Activated CD4-positive, alpha-beta T cell treated with anti-CD3 and anti-CD28 coated beads for 36 hours (primary cell): ENCODE measurements around the gene CYFIP2. TPM values are rescaled to one million over a fixed set of nuclear protein-coding genes. Genes with fewer than 3 reads are reported as not detected.

Experiments used
- ATAC-seq: fragments of 200-7000 bp; cut with Tn5 transposase; one replicate; pipeline ENCODE4 v1.10.0; 2021; ENCODE audit warnings: mild to moderate bottlenecking, moderate library complexity
- CTCF ChIA-PET: fragments of 350-600 bp; sonication (Branson Sonifier 250); formaldehyde crosslinking; loops from one replicate; lab custom pipeline; 2021; ENCODE audit warnings: antibody characterized with exemption; lab: Charles Lee
- POLR2A ChIA-PET: fragments of 350-600 bp; sonication (Branson Sonifier 250); formaldehyde crosslinking; loops from one replicate; lab custom pipeline; 2021; ENCODE audit warnings: antibody characterized with exemption, inconsistent platforms; lab: Charles Lee
- DNase-seq: peaks from one replicate; pipeline ENCODE4 v3.0.0-alpha.2; 2020
- H3K27ac Mint-ChIP-seq: one replicate; pipeline ENCODE4 v1.8.0; 2021; ENCODE audit warnings: mixed read lengths
- H3K27me3 Mint-ChIP-seq: one replicate; pipeline ENCODE4 v1.8.0; 2021; ENCODE audit warnings: mixed read lengths
- H3K36me3 Mint-ChIP-seq: one replicate; pipeline ENCODE4 v1.8.0; 2021; ENCODE audit warnings: low read depth, mixed read lengths
- H3K4me1 Mint-ChIP-seq: one replicate; pipeline ENCODE4 v1.8.0; 2021; ENCODE audit warnings: mixed read lengths
- H3K4me3 Mint-ChIP-seq: one replicate; pipeline ENCODE4 v1.8.0; 2021; ENCODE audit warnings: mild to moderate bottlenecking, moderate library complexity, mixed read lengths
- H3K9me3 Mint-ChIP-seq: one replicate; pipeline ENCODE4 v1.8.0; 2021; ENCODE audit warnings: low read depth, mixed read lengths
- intact Hi-C, 2 experiments: fragments of 100-400 bp; cut with DNase I in 1 of 2; cut with micrococcal nuclease in 1 of 2; formaldehyde crosslinking; loops; one replicate each; pipeline versions ENCODE4 v1.14.2 to v1.15.1; 2022 to 2024; cut with DNase I, micrococcal nuclease
- total RNA-seq, 2 experiments: library from RNA; stranded (reverse); gene quantifications; one replicate each; pipeline ENCODE4 v1.2.3, GENCODE V29; 2021

The CYFIP2 gene
- total RNA-seq, 2 experiments from 2014 or later, result 277 to 526 TPM

DNA sequence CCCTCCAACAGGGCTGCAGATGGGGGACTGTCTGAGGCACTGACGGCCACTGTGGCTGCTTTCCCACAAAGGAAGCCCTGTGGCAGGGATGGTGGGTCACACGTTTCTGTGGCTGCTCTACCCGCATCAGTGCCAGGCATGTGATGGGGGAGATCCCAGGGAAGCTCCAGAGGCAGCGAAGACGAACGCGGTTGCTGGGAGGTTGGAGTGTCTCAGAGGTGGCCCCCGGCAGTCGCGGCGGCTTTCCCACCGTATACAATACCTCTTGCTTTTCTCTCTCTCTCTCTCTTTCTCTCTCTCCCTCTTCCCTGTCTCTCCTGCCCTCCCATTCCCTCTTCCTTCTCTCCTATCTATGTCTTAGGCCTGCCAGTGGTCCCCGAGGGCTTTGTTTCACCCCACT is 56.7 kb downstream of the CYFIP2 start:
- Mint-ChIP-seq H3K27me3 (no peaks in the 10 kb centered on the region), H3K4me3 (no peak overlapping the region), H3K27ac (no peak overlapping the region), H3K36me3 (peaks cover 74% of the 10 kb centered on the region), H3K4me1 (peaks cover 10% of the 10 kb centered on the region), H3K9me3 (no peaks in the 10 kb centered on the region)
- ChIA-PET POLR2A (no interaction called here), CTCF (interaction anchor here (0.7 to 3.6 kb wide), 5 partner anchors 13 to 69 kb away, joined by 3 to 26 read pairs (median 4); no protein-coding TSS in a partner anchor)
- ATAC-seq, result no peak
- intact Hi-C loops, result no loop called here
- DNase-seq, result no peak

DNA sequence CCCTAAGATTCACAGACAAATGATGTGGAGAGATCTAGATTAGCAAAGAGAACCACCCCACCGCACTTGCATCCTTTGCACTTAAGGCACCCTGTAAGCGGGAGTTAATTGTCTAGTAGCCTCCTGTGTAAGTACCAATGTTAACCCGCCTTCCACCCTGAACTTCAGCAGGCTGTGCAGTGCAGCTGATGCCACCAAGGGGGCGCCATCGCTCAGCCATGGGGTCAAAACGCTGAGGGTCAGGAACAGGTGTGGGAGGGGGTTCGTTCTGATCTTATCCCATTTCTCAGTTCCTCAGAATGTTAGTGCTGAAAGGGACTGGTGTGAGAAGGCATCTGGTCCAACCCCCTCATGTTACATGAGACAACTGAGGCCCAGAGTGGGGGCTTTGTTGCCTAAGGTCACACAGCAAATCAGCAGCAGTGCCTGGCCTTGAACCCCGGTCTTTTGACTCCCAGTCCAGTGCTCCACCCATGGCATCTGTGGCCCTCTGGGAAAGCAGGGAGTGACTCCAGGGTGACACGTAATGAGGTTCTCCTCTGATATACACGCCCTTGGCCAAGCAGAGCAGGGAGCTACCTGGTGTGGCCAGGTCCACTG is 57.3 kb downstream of the CYFIP2 start:
- ATAC-seq, result no peak
- no peaks in the 10 kb centered on the region for H3K9me3 Mint-ChIP-seq
- POLR2A ChIA-PET, result no interaction called here

DNA sequence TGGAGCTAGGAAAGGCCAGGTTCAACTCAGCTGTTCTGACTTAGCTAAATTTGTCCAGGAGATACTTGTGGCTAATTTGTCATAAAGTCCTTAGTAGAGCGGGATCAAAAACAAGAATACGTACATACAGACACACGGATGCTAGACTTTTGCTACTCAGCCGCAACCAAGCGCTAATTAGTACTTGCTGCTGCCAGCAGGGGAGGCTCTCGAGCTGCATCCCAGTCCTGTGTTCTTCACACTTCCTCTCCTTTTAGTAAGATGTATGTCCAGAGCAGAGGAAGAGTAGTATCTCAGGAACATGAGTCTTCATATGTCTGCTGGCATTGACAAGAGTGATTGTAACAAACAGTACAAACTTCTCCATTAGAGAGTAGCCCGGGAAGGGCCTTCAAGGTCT is 58.3 kb downstream of the CYFIP2 start:
- intact Hi-C loops, result no loop called here
- DNase-seq (peak; percentile 51), ATAC-seq (no peak)
- H3K4me3 Mint-ChIP-seq, result no peak overlapping the region
- CTCF ChIA-PET, result interaction anchor here (0.7 to 3.6 kb wide), 19 partner anchors 9 to 394 kb away, joined by 3 to 26 read pairs (median 5); partner anchors contain the start of gene MED7
- peaks cover 72% of the 10 kb centered on the region for H3K36me3 Mint-ChIP-seq
- H3K27me3 Mint-ChIP-seq, result no peaks in the 10 kb centered on the region
- POLR2A ChIA-PET, result no interaction called here
- H3K9me3 Mint-ChIP-seq, result no peaks in the 10 kb centered on the region
- H3K27ac Mint-ChIP-seq, result peak overlapping the region; percentile 33
- peaks cover 25% of the 10 kb centered on the region for H3K4me1 Mint-ChIP-seq

More for the DNA sequence above, 57.3 kb downstream of the CYFIP2 start:
- Mint-ChIP-seq H3K27ac (no peak overlapping the region), H3K4me3 (no peak overlapping the region), H3K36me3 (peaks cover 72% of the 10 kb centered on the region), H3K4me1 (peaks cover 16% of the 10 kb centered on the region), H3K27me3 (no peaks in the 10 kb centered on the region)
- intact Hi-C loops, result no loop called here
- CTCF ChIA-PET, result interaction anchor here (0.7 to 3.6 kb wide), 8 partner anchors 10 to 142 kb away, joined by 3 to 26 read pairs (median 4); no protein-coding TSS in a partner anchor
- DNase-seq, result peak; percentile 41

DNA sequence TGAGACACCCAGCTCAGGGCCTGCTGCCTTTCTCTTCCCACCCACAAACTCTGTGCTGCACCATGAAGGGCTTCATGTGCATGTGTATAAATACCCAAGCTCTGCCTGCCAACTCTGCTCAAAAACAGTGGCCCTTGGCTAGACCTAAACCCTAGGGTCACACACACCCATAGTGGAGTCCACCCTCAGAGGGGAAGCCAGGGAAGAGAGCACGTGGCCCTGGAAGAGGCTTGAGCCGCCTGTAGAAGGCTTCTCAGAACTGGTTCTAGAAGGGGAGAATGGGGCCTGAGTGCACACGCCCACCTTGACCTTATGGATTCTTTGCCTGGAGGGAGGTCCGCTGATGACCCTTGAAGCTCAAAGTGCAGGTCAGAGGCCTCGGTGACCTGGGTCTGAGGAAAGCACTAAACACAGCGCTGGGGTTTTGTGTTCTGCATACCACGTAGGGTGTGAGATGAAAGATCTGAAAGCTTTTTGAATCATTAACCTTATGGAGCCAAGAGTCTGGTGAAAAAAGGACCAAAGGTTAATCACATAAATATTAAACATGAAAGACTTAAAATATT is 60.6 kb downstream of the CYFIP2 start:
- DNase-seq, result no peak
- peaks cover 44% of the 10 kb centered on the region for H3K4me1 Mint-ChIP-seq
- no peaks in the 10 kb centered on the region for H3K9me3 Mint-ChIP-seq
- ChIA-PET CTCF (interaction anchor here (0.6 to 8.5 kb wide), 11 partner anchors 8 to 417 kb away, joined by 3 to 117 read pairs (median 6); partner anchors contain the start of gene LSM11), POLR2A (no interaction called here)
- no peaks in the 10 kb centered on the region for H3K27me3 Mint-ChIP-seq
- ATAC-seq, result no peak
- peak overlapping the region; percentile 51 for H3K27ac Mint-ChIP-seq
- H3K4me3 Mint-ChIP-seq, result no peak overlapping the region
- intact Hi-C loops, result loop anchor here in 1 of 2 experiments (5.0 kb wide), 1 partner anchor 416 kb away; the partner anchor contains the start of gene LSM11
- H3K36me3 Mint-ChIP-seq, result peaks cover 73% of the 10 kb centered on the region

DNA sequence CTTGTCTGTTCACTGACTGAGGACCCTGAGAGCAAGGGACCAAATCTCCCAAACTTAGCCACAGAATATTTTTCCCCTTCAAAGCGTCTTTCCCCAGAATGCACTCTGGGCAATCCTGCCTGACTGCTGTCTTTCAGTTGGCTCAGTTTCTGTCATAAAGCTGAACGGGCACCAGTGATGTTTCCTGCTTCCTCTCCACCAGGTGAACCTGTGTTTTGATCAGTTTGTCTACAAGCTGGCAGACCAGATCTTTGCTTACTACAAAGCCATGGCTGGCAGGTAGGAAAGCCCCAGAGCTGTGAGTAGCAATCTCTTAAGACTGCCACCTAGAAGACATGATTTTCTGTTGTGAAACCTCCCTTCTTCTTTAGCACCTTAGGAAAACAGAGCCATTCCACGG is 61.8 kb downstream of the CYFIP2 start:
- ChIA-PET POLR2A (no interaction called here), CTCF (interaction anchor here (0.7 to 8.5 kb wide), 47 partner anchors 8 to 1120 kb away, joined by 3 to 117 read pairs (median 4); partner anchors contain the start of gene LSM11)
- H3K4me3 Mint-ChIP-seq, result no peak overlapping the region
- ATAC-seq (peak; percentile 24), DNase-seq (no peak)
- intact Hi-C loops, result loop anchor here (1.0 to 5.0 kb wide), 5 partner anchors 104 to 416 kb away; partner anchors contain the start of gene LSM11 (in 2 of the 2)
- H3K36me3 Mint-ChIP-seq, result peaks cover 75% of the 10 kb centered on the region
- peaks cover 50% of the 10 kb centered on the region for H3K4me1 Mint-ChIP-seq
- no peaks in the 10 kb centered on the region for H3K27me3 Mint-ChIP-seq
- peak overlapping the region; percentile 85 for H3K27ac Mint-ChIP-seq
- H3K9me3 Mint-ChIP-seq, result no peaks in the 10 kb centered on the region

DNA sequence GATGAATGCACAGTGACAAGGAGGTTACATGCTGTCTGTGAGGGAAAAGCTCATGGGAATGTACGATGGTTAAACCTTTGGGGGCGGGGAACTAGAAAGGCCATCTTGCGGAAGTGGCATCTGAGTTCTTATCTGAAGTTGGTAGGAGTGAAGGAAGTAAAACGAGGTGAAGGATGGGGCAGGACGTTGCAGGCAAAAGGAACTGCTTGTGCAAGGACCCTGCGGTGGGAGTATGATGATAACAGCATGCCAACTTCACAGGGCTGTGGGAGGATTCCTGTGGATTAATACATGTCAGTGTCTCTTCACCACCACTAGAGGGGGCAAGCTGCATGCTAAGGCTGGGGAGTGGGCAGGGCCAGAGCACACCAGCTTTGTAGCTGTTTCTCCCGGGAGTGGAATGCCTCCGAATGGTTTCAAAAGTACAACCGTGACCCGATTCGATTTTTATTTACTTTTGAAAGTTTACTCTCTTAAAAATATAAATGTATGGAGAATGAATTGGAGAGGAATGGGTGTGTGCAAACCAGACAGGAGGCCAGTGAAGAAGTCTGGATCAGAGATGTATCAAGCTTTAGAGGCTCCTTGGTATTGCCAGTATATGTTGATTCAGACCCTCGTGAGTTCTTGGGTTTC is 62.5 kb downstream of the CYFIP2 start:
- H3K4me3 Mint-ChIP-seq, result peak overlapping the region; percentile 9
- H3K27ac Mint-ChIP-seq, result peak overlapping the region; percentile 85
- no peaks in the 10 kb centered on the region for H3K9me3 Mint-ChIP-seq
- peak; percentile 97 for ATAC-seq
- no peaks in the 10 kb centered on the region for H3K27me3 Mint-ChIP-seq
- POLR2A ChIA-PET, result no interaction called here
- DNase-seq, result peak; percentile 77
- intact Hi-C loops, result loop anchor here (1.0 to 5.0 kb wide), 5 partner anchors 103 to 415 kb away; partner anchors contain the start of gene LSM11 (in 2 of the 2)
- CTCF ChIA-PET, result interaction anchor here (0.6 to 8.5 kb wide), 56 partner anchors 8 to 1120 kb away, joined by 3 to 117 read pairs (median 4); partner anchors contain the start of gene LSM11
- peaks cover 76% of the 10 kb centered on the region for H3K36me3 Mint-ChIP-seq
- peaks cover 50% of the 10 kb centered on the region for H3K4me1 Mint-ChIP-seq

DNA sequence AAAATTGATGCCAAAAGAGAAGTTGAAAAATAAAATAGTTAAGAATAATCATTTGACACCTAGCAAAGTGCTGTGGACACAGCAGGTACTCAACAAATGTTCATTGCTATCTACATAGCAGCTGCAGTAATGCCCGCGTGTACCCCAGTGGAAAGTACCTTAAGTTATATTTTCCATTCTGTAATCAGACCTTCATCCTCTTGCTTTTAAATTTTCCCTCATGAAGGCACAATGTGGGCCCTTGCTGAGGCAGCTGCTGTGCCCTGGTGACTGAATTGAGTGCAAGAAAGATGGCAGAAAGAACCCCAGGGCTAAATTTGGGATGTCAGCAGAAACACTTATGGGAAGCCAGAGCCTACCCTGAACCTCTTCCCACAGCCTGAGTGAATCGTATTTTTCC is 65.9 kb downstream of the CYFIP2 start:
- DNase-seq (peak; percentile 37), ATAC-seq (peak; percentile 20)
- POLR2A ChIA-PET, result no interaction called here
- CTCF ChIA-PET, result interaction anchor here (0.7 to 8.5 kb wide), 4 partner anchors 11 to 183 kb away, joined by 3 to 117 read pairs (median 3); a partner anchor contains a TSS
- intact Hi-C loops, result no loop called here
- H3K27ac Mint-ChIP-seq, result peak overlapping the region; percentile 89
- H3K4me1 Mint-ChIP-seq, result peaks cover 47% of the 10 kb centered on the region
- H3K9me3 Mint-ChIP-seq, result no peaks in the 10 kb centered on the region
- H3K27me3 Mint-ChIP-seq, result no peaks in the 10 kb centered on the region
- H3K4me3 Mint-ChIP-seq, result no peak overlapping the region
- peaks cover 70% of the 10 kb centered on the region for H3K36me3 Mint-ChIP-seq

DNA sequence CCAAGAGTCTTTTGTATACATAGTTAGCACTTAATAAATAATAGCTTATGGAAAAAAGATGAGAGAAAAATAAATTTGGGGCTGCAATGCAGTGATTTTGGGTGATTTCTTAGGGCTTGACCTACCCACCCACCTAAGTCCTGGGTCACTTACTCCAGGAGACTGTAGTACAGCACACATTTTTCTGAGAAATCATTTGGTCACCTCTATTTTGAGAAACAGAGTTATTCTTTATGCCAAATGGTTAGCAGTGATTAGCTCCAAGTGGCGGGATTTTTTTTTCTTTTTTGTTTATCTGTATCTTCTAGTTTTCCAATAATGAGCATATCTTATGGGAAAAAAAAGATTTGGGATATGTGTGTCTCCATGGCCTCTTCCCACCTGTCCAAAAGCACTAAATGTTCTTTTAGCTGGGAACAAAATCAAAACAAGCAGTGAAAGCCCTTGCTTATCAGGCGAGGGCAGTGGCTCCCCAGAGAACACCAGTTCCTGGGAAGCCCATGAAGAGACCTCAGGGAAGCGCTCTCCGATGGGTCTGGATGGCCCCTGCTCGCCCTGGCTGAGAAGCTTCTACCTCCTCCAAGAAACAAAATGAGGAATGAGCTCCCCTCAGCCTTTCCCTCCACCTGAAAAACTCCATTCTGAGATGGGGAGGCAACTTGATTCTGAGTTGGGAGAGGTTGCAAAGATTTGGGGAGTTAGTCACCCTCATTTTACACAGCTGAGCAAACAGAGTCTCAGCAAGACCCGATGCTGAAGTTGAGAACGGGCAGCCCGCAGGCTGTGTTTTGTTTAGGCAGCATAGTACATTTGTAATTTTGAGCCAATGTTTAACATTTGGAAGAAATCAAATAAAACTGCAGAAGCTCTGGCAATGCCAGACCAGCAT is 69.9 kb downstream of the CYFIP2 start:
- Mint-ChIP-seq H3K4me1 (peaks cover 13% of the 10 kb centered on the region), H3K27ac (no peak overlapping the region), H3K9me3 (no peaks in the 10 kb centered on the region), H3K36me3 (peaks cover 73% of the 10 kb centered on the region), H3K27me3 (no peaks in the 10 kb centered on the region), H3K4me3 (no peak overlapping the region)
- DNase-seq (no peak), ATAC-seq (no peak)
- CTCF ChIA-PET, result interaction anchor here (0.6 to 3.3 kb wide), 10 partner anchors 9 to 68 kb away, joined by 3 to 26 read pairs (median 3); a partner anchor contains a TSS
- intact Hi-C loops, result no loop called here
- POLR2A ChIA-PET, result no interaction called here

DNA sequence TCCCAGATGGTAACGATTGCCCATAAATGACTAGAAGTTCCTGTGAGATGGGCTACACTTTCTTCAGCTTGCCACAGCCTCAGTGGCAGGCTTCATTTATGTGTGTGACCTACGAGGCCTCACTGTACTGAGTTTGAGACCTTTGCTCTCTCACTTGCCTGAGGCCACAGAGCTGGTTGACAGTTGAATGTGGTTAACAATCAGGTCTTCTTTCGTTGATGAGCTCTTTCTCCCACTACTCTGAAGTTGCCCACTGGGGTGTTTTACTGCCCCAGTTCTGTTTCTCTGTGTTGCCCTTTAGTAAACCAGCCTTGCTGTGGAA is 70.5 kb downstream of the CYFIP2 start:
- Mint-ChIP-seq H3K4me3 (no peak overlapping the region), H3K9me3 (no peaks in the 10 kb centered on the region), H3K27me3 (no peaks in the 10 kb centered on the region), H3K27ac (peak overlapping the region; percentile 42), H3K4me1 (peaks cover 7% of the 10 kb centered on the region), H3K36me3 (peaks cover 73% of the 10 kb centered on the region)
- ATAC-seq (no peak), DNase-seq (no peak)
- ChIA-PET POLR2A (no interaction called here), CTCF (interaction anchor here (0.5 to 3.3 kb wide), 10 partner anchors 8 to 284 kb away, joined by 3 to 26 read pairs (median 4); a partner anchor contains a TSS)
- intact Hi-C loops, result no loop called here

DNA sequence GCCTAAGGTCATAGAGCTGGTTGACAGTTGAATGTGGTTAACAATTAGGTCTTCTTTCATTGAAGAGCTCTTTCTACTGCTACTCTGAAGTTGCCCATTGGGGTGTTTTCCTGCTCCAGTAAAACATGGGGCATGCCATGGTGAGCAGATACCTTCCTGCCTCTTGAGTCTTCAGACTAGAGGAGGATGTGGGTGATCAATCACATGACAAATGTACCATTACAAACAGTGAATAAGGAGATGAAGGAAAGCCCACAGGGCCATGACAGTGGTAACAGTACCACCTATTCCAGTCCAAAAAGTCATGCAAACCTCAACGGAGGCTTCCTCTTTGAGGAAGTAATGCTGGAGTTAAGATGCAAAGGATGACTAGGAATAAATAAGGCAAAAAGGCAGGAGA is 73.5 kb downstream of the CYFIP2 start:
- intact Hi-C loops, result no loop called here
- Mint-ChIP-seq H3K9me3 (no peaks in the 10 kb centered on the region), H3K27me3 (no peaks in the 10 kb centered on the region), H3K36me3 (peaks cover 70% of the 10 kb centered on the region), H3K27ac (no peak overlapping the region), H3K4me1 (peaks cover 20% of the 10 kb centered on the region), H3K4me3 (no peak overlapping the region)
- ChIA-PET CTCF (interaction anchor here (0.6 to 9.4 kb wide), 3 partner anchors 10 to 403 kb away, joined by 3 to 117 read pairs (median 3); no protein-coding TSS in a partner anchor), POLR2A (interaction anchor here (0.6 kb wide), 1 partner anchor 76 kb away, joined by 3 read pairs; no protein-coding TSS in a partner anchor)
- ATAC-seq (no peak), DNase-seq (no peak)
